ENCODE data around the gene HOXD13. TPM values are rescaled to one million over a fixed set of nuclear protein-coding genes. Genes with fewer than 3 reads are reported as not detected.
A peak's percentile ranks its signal among the peaks of the same experiment; 100 is the strongest.

Gene HOXD13
- total RNA-seq (2022): not detected in 2 replicates
- not detected for Bru-seq, nascent RNA
- BruChase-seq, experiment 1, labeled RNA remaining after a 6-hour chase: not detected
- not detected for BruChase-seq, experiment 2, labeled RNA remaining after a 2-hour chase
- long read RNA-seq: 0 reads

DNA sequence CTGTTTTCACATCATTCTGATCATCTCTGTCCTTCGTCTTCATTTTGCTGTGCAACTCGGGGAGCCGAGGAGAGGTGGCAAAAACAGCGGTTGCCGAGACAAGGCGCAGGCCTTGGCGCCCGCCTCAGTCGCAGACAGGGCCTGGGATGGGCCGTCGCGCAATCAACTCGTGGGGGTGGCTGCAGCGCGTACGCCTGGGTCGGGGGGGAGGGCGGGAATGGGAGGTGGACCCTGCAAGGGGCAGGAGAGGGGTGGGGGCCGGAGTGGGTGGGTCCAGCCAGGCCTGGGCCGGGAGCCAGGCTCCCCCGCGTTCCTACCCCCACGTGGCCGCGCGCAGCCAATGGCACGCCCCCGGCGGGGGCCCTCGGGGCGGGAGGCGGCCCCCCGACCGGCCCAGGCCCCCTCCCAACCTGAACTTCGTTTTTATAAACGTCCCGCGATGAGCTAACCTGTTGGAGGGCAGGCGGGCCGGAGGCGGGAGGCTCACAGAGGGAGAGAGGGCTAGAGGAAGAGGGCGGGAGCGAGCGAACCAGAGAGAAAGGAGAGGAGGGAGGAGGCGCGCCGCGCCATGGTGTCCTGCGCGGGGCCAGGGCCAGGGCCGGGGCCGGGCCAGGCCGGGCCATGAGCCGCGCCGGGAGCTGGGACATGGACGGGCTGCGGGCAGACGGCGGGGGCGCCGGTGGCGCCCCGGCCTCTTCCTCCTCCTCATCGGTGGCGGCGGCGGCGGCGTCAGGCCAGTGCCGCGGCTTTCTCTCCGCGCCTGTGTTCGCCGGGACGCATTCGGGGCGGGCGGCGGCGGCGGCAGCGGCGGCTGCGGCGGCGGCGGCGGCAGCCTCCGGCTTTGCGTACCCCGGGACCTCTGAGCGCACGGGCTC is at the start of gene HOXD13:
TSS of gene HOXD13 (plus strand) at position 452 of the 875 bp plus-strand sequence. CDS start at position 622, 170 bp downstream.
- Mint-ChIP-seq H3K27me3 (ENCODE audit: insufficient read depth, unreplicated experiment) (peaks cover 77% of the 10 kb centered on the region), H3K9me3 (ENCODE audit: unreplicated experiment) (no peaks in the 10 kb centered on the region), H3K4me3 (ENCODE audit: unreplicated experiment) (no peak within 1 kb of the TSS), H3K36me3 (ENCODE audit: insufficient read depth, unreplicated experiment) (peaks cover 2% of the 10 kb centered on the region), H3K27ac (ENCODE audit: low read depth, unreplicated experiment) (no peak within 1 kb of the TSS), H3K4me1 (ENCODE audit: insufficient read depth, unreplicated experiment) (peaks cover 12% of the 10 kb centered on the region)
- ChIA-PET CTCF (interaction anchor here (0.5 to 1.0 kb wide), 3 partner anchors 13 to 19 kb away, joined by 3 read pairs; no protein-coding TSS in a partner anchor), POLR2A (no interaction called here)
- TF ChIP-seq, protein P1, sequence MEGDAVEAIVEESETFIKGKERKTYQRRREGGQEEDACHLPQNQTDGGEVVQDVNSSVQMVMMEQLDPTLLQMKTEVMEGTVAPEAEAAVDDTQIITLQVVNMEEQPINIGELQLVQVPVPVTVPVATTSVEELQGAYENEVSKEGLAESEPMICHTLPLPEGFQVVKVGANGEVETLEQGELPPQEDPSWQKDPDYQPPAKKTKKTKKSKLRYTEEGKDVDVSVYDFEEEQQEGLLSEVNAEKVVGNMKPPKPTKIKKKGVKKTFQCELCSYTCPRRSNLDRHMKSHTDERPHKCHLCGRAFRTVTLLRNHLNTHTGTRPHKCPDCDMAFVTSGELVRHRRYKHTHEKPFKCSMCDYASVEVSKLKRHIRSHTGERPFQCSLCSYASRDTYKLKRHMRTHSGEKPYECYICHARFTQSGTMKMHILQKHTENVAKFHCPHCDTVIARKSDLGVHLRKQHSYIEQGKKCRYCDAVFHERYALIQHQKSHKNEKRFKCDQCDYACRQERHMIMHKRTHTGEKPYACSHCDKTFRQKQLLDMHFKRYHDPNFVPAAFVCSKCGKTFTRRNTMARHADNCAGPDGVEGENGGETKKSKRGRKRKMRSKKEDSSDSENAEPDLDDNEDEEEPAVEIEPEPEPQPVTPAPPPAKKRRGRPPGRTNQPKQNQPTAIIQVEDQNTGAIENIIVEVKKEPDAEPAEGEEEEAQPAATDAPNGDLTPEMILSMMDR (IDR thresholded peaks at IDR 0.05; ENCODE audit: unreplicated experiment): no peak
- BruUV-seq (replicated peaks): no TSS peak
- DNase-seq (ENCODE audit: unreplicated experiment): no peak
- intact Hi-C loops (cut with micrococcal nuclease): no loop called here

DNA sequence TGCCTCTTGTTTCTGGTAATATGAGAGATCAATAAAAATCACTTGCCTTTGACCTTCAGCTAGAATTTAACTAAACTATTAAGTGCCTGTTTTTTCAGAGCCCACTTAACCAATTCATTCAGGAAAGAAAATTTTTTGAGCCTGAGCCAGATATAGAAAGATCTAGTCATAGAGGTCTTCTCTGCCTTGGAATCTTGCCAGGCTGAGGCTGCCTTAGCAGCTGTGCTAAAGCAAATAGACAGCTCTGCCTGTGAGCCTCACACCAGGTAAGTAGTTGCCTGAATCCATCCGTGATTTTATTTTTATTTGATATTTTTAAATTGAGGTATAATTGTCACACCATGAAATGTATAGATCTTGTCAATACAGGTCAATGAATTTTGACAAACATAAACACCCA is 36.1 kb upstream of the HOXD13 start:
- peak; percentile 44 for DNase-seq (ENCODE audit: unreplicated experiment)
- ChIA-PET CTCF (interaction anchor here (1.0 kb wide), 1 partner anchor 23 kb away, joined by 3 read pairs; no protein-coding TSS in a partner anchor), POLR2A (no interaction called here)
- no peak overlapping the region for H3K4me3 Mint-ChIP-seq (ENCODE audit: unreplicated experiment)
- no peak overlapping the region for H3K27ac Mint-ChIP-seq (ENCODE audit: low read depth, unreplicated experiment)
- intact Hi-C loops (cut with micrococcal nuclease): no loop called here
- no peaks in the 10 kb centered on the region for H3K9me3 Mint-ChIP-seq (ENCODE audit: unreplicated experiment)
- H3K4me1 Mint-ChIP-seq (ENCODE audit: insufficient read depth, unreplicated experiment): no peaks in the 10 kb centered on the region
- no peaks in the 10 kb centered on the region for H3K36me3 Mint-ChIP-seq (ENCODE audit: insufficient read depth, unreplicated experiment)
- TF ChIP-seq, protein P1 (IDR thresholded peaks at IDR 0.05; ENCODE audit: unreplicated experiment): no peak
- BruUV-seq (replicated peaks): no TSS peak
- H3K27me3 Mint-ChIP-seq (ENCODE audit: insufficient read depth, unreplicated experiment): peaks cover 57% of the 10 kb centered on the region

DNA sequence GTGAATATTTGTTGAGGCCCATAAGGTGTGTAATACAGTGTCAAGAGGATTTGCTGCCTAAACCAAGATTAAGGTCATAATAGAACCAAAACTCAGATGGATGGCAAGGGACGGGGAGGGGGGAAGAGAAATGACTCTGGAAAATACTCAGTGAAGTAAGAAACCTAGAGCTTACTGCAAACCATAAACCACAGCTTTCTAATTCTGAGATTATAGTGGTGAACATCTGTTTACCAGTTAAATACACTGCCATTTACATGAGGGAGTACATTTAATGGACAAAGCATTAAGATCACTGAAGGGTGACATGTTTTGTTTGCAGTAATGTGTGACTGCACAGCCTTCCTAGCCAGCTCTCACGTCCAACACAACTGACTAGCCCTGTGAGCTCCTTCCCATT is 28.6 kb upstream of the HOXD13 start:
- Mint-ChIP-seq H3K4me3 (ENCODE audit: unreplicated experiment) (no peak overlapping the region), H3K4me1 (ENCODE audit: insufficient read depth, unreplicated experiment) (no peaks in the 10 kb centered on the region), H3K27me3 (ENCODE audit: insufficient read depth, unreplicated experiment) (peaks cover 47% of the 10 kb centered on the region), H3K9me3 (ENCODE audit: unreplicated experiment) (no peaks in the 10 kb centered on the region), H3K27ac (ENCODE audit: low read depth, unreplicated experiment) (no peak overlapping the region), H3K36me3 (ENCODE audit: insufficient read depth, unreplicated experiment) (no peaks in the 10 kb centered on the region)
- no TSS peak for BruUV-seq (replicated peaks)
- no peak for DNase-seq (ENCODE audit: unreplicated experiment)
- TF ChIP-seq, protein P1 (IDR thresholded peaks at IDR 0.05; ENCODE audit: unreplicated experiment): no peak
- ChIA-PET POLR2A (interaction anchor here (1.0 to 1.2 kb wide), 3 partner anchors 36 to 82 kb away, joined by 3 read pairs; no protein-coding TSS in a partner anchor), CTCF (interaction anchor here (0.8 to 1.2 kb wide), 2 partner anchors 15 to 25 kb away, joined by 3 to 4 read pairs; no protein-coding TSS in a partner anchor)
- intact Hi-C loops (cut with micrococcal nuclease): no loop called here
